A673 (cell line): ENCODE data around the gene ADCY5.

Experiments used
- EZH2 ChIP-seq: fragments of 200-600 bp; sonication (generic); IDR thresholded peaks from 2 replicates; pipeline ENCODE4 v1.6.1; 2017; ENCODE audit warnings: borderline replicate concordance, low read depth, mild to moderate bottlenecking, mixed read lengths, antibody characterized with exemption, low read length; ENCODE audit not compliant: poor library complexity, severe bottlenecking
- TF ChIP-seq, protein P1 (sequence below): fragments of 300-800, 200-600 bp; sonication (generic); conservative IDR thresholded peaks from 2 replicates; pipeline ENCODE4 v1.5.1; 2017; ENCODE audit warnings: low read depth, mild to moderate bottlenecking, antibody characterized with exemption, low read length, moderate library complexity, mixed read lengths

DNA sequence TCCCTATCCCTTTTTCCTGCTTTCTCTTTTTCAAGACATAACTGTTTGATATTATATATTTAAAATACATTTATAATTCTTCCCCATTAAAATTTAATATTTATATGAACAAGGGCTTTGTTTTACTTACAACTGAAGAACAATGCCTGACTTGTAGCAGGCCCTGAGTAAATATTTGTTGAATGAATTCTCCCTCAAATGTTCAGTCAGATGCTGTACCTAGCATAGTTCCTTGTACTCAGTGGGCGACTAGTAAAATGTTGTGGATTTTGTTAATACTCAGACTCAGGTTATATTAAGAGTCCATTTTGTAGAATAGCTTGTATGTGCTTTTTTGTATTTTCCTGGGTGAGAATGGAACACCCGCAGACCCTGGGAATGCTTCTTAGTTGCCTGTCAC lies 178.1 kb downstream of the ADCY5 start:
- no peak for TF ChIP-seq EZH2
- TF ChIP-seq, protein P1, sequence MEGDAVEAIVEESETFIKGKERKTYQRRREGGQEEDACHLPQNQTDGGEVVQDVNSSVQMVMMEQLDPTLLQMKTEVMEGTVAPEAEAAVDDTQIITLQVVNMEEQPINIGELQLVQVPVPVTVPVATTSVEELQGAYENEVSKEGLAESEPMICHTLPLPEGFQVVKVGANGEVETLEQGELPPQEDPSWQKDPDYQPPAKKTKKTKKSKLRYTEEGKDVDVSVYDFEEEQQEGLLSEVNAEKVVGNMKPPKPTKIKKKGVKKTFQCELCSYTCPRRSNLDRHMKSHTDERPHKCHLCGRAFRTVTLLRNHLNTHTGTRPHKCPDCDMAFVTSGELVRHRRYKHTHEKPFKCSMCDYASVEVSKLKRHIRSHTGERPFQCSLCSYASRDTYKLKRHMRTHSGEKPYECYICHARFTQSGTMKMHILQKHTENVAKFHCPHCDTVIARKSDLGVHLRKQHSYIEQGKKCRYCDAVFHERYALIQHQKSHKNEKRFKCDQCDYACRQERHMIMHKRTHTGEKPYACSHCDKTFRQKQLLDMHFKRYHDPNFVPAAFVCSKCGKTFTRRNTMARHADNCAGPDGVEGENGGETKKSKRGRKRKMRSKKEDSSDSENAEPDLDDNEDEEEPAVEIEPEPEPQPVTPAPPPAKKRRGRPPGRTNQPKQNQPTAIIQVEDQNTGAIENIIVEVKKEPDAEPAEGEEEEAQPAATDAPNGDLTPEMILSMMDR, result no peak
